Loucy (cell line): ENCODE measurements around the gene MAFF.

Experiments
- H2AFZ ChIP-seq: fragments of 200-600 bp; sonication (generic); 2 replicates; pipeline ENCODE4 v1.6.0; 2016; ENCODE audit warnings: antibody characterized with exemption, mild to moderate bottlenecking, low read length, moderate library complexity
- H3F3A ChIP-seq: fragments of 200-600 bp; 2 replicates; pipeline ENCODE4 v1.6.0; 2016; ENCODE audit warnings: antibody characterized with exemption, low read depth, mild to moderate bottlenecking
- H3K27me3 ChIP-seq: fragments of 200-600 bp; sonication (generic); 2 replicates; pipeline ENCODE4 v1.6.1; 2014; ENCODE audit warnings: low read length, mild to moderate bottlenecking; ENCODE audit not compliant: insufficient read depth, poor library complexity, severe bottlenecking
- H3K36me3 ChIP-seq: fragments of 200-600 bp; sonication (generic); 2 replicates; pipeline ENCODE4 v1.6.1; 2016; ENCODE audit warnings: low read length; ENCODE audit not compliant: insufficient read depth
- H3K4me1 ChIP-seq: fragments of 200-600 bp; sonication (generic); 2 replicates; pipeline ENCODE4 v1.5.1; 2014; ENCODE audit warnings: low read length, mild to moderate bottlenecking; ENCODE audit not compliant: insufficient read depth, poor library complexity, severe bottlenecking
- H3K4me2 ChIP-seq: fragments of 200-600 bp; sonication (generic); 2 replicates; pipeline ENCODE4 v1.6.0; 2014; ENCODE audit warnings: antibody characterized with exemption, low read length, low read depth, mild to moderate bottlenecking; ENCODE audit not compliant: poor library complexity, severe bottlenecking
- H3K4me3 ChIP-seq: fragments of 200-600 bp; sonication (generic); 2 replicates; pipeline ENCODE4 v1.5.1; 2014; ENCODE audit warnings: low read length, mild to moderate bottlenecking, mixed read lengths; ENCODE audit not compliant: poor library complexity, severe bottlenecking
- H3K79me2 ChIP-seq: fragments of 200-600 bp; sonication (generic); 2 replicates; pipeline ENCODE4 v1.6.1; 2014; ENCODE audit warnings: low read length; ENCODE audit not compliant: insufficient read depth
- H3K9ac ChIP-seq: fragments of 200-600 bp; sonication (generic); 2 replicates; pipeline ENCODE4 v1.6.0; 2014; ENCODE audit warnings: mild to moderate bottlenecking, low read depth, low read length, moderate library complexity; ENCODE audit not compliant: poor library complexity, severe bottlenecking
- H3K9me2 ChIP-seq: fragments of 200-600 bp; sonication (generic); replicated peaks from 2 replicates; pipeline ENCODE4 v1.6.1; 2016; ENCODE audit warnings: low read depth, low read length, mixed read lengths
- H3K9me3 ChIP-seq: fragments of 200-600 bp; sonication (generic); 2 replicates; pipeline ENCODE4 v1.6.1; 2014; ENCODE audit warnings: mild to moderate bottlenecking, antibody characterized with exemption, low read length, low read depth; ENCODE audit not compliant: insufficient read depth
- H4K20me1 ChIP-seq: fragments of 200-600 bp; sonication (generic); 2 replicates; pipeline ENCODE4 v1.6.0; 2014; ENCODE audit warnings: antibody characterized with exemption, low read length, mild to moderate bottlenecking; ENCODE audit not compliant: insufficient read depth, poor library complexity, severe bottlenecking
- EZH2phosphoT487 ChIP-seq: fragments of 200-600 bp; IDR thresholded peaks from 2 replicates; pipeline ENCODE4 v1.6.1; 2018; ENCODE audit warnings: antibody characterized with exemption, mild to moderate bottlenecking, moderate library complexity, borderline replicate concordance
- TF ChIP-seq, protein P1 (sequence below): fragments of 200-600 bp; sonication (generic); conservative IDR thresholded peaks from 2 replicates; pipeline ENCODE4 v1.5.1; 2014; ENCODE audit warnings: mild to moderate bottlenecking, antibody characterized with exemption, low read length

Gene MAFF

DNA sequence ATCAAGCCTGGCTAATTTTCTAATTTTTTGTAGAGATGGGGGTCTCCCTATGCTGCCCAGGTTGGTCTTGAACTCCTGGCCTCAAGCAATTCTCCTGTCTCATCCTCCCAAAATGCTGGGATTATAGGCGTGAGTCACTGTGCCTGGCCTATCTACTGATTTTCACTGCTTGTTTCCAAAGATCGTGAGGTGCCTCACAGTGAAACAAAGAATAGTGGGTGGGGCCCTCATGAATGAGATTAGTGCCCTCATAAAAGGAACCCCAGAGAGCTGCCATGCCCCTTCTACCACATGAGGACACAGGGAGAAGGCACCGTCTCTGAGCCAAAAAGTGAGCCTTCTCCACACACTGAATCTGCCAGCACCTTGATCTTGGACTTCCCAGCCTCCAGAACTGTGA, 47.5 kb downstream of the MAFF start:
- H4K20me1 ChIP-seq: no peaks in the 10 kb centered on the region
- H3K4me2 ChIP-seq: no peak overlapping the region

DNA sequence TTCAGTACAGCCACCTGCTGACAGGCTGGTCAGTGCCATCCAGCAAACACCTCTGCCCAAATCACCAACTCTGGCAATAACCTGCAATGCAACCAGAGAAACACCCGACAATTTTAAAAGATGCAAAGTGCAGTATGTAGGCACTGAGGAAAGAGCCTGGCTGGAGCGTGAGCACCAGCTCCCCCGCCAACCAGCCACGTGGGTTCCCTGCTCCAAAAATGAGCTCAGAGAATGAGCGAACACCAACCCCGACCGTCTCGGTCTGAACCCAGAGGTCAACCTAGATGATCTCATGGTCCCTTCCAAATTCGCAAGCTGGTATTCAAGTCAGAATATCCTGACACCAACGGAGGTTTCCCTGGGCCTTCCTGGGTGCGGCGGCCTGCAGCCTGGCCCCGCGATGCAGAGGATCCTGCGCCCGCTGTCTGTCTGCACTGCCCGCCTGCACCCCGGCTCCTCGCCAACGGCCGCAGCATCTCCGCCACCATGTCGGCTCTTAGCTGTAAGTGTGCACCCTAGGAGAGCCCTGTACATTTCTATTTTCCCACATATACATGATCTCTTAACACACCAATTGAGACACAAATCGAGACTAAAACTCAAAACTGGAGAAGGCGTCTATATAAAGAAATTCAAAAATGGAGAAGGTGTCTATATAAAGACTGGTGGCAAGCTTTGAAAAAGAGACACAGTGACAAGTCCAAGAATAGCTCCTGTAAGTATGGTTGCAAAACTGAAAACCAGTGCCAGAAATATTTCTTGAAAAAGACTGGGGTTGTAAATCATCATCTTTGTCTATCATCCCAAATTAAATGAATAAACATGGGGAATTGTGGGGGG, 48.2 kb downstream of the MAFF start:
- no peaks in the 10 kb centered on the region for H3K79me2 ChIP-seq
- no peak overlapping the region for H3K9ac ChIP-seq
- H3K27me3 ChIP-seq: no peaks in the 10 kb centered on the region
- peaks cover 8% of the 10 kb centered on the region; the same call in 1 of the 2 replicates for H3K36me3 ChIP-seq
- H3F3A ChIP-seq: no peaks in the 10 kb centered on the region
- no peak for TF ChIP-seq EZH2phosphoT487
- H4K20me1 ChIP-seq: no peaks in the 10 kb centered on the region
- H3K9me2 ChIP-seq: no peaks in the 10 kb centered on the region
- H3K4me1 ChIP-seq: no peaks in the 10 kb centered on the region
- no peak overlapping the region for H3K4me3 ChIP-seq
- H3K9me3 ChIP-seq: no peaks in the 10 kb centered on the region
- no peak overlapping the region for H2AFZ ChIP-seq
- no peak overlapping the region for H3K4me2 ChIP-seq

More for the DNA sequence above, 47.5 kb downstream of the MAFF start:
- H2AFZ ChIP-seq: no peak overlapping the region
- no peaks in the 10 kb centered on the region for H3K27me3 ChIP-seq
- no peaks in the 10 kb centered on the region for H3K79me2 ChIP-seq
- no peaks in the 10 kb centered on the region for H3K4me1 ChIP-seq
- H3F3A ChIP-seq: no peaks in the 10 kb centered on the region
- H3K9me3 ChIP-seq: no peaks in the 10 kb centered on the region
- no peak overlapping the region for H3K4me3 ChIP-seq
- TF ChIP-seq EZH2phosphoT487: no peak
- TF ChIP-seq, protein P1, sequence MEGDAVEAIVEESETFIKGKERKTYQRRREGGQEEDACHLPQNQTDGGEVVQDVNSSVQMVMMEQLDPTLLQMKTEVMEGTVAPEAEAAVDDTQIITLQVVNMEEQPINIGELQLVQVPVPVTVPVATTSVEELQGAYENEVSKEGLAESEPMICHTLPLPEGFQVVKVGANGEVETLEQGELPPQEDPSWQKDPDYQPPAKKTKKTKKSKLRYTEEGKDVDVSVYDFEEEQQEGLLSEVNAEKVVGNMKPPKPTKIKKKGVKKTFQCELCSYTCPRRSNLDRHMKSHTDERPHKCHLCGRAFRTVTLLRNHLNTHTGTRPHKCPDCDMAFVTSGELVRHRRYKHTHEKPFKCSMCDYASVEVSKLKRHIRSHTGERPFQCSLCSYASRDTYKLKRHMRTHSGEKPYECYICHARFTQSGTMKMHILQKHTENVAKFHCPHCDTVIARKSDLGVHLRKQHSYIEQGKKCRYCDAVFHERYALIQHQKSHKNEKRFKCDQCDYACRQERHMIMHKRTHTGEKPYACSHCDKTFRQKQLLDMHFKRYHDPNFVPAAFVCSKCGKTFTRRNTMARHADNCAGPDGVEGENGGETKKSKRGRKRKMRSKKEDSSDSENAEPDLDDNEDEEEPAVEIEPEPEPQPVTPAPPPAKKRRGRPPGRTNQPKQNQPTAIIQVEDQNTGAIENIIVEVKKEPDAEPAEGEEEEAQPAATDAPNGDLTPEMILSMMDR: no peak
- no peak overlapping the region for H3K9ac ChIP-seq
- no peaks in the 10 kb centered on the region for H3K9me2 ChIP-seq
- peaks cover 8% of the 10 kb centered on the region; the same call in 1 of the 2 replicates for H3K36me3 ChIP-seq

DNA sequence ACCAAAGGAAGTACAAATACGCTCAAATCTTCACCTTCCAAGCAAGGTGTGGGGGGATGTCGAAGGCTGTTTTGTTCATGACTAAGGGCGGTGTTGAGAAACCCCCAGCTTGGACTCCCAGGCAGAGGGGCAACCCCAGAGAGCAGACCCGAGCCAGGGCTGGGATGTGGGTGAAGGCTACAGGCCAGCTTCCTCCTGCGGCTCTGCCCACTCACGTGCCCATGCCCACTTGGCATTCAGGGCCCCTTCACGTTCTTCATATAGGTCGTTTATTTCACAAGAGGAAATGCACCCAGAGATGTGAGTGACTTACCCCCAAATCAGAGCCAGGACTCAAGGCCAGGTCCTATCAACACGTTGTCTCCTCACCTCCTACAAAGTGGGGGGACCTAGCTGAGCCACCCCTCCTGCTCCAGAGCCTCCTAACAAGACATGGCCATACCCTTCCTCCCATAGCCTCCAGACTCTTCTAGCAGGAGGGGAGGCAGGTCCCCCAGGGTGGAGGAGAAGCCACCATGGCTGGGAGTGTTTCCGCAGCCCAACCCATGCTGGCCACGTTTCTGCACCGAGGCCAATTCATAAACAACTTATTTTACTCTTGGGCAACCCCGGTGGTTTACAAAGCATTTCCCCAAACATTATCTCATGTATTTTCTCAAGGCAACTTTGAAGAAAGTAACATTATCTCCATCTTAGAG, 49.0 kb downstream of the MAFF start:
- Histone ChIP-seq H3F3A (no peaks in the 10 kb centered on the region), H3K36me3 (peaks cover 8% of the 10 kb centered on the region; the same call in 1 of the 2 replicates), H3K27me3 (no peaks in the 10 kb centered on the region), H3K4me2 (no peak overlapping the region), H3K9ac (no peak overlapping the region), H4K20me1 (no peaks in the 10 kb centered on the region), H2AFZ (no peak overlapping the region), H3K79me2 (no peaks in the 10 kb centered on the region), H3K4me3 (no peak overlapping the region), H3K9me2 (no peaks in the 10 kb centered on the region), H3K4me1 (no peaks in the 10 kb centered on the region), H3K9me3 (no peaks in the 10 kb centered on the region)
- no peak for TF ChIP-seq EZH2phosphoT487
- TF ChIP-seq, protein P1: no peak
